Activated naive CD4-positive, alpha-beta T cell treated with anti-CD3 and anti-CD28 coated beads for 36 hours (primary cell): ENCODE results near the gene MAN1C1. TPM values are rescaled to one million over a fixed set of nuclear protein-coding genes. Genes with fewer than 3 reads are reported as not detected.

Source experiments
- CTCF ChIA-PET: fragments of 350-600 bp; sonication (Branson Sonifier 250); formaldehyde crosslinking; loops from one replicate; lab custom pipeline; 2021; ENCODE audit warnings: antibody characterized with exemption; lab: Charles Lee
- DNase-seq: peaks from one replicate; pipeline ENCODE4 v3.0.0-alpha.2; 2020
- H3K27ac Mint-ChIP-seq: one replicate; pipeline ENCODE4 v1.8.0; 2021; ENCODE audit warnings: mild to moderate bottlenecking, mixed read lengths
- H3K27me3 Mint-ChIP-seq: one replicate; pipeline ENCODE4 v1.8.0; 2021; ENCODE audit warnings: low read depth, mixed read lengths
- H3K36me3 Mint-ChIP-seq: one replicate; pipeline ENCODE4 v1.8.0; 2021; ENCODE audit warnings: low read depth, mixed read lengths
- H3K4me1 Mint-ChIP-seq: one replicate; pipeline ENCODE4 v1.8.0; 2021; ENCODE audit warnings: low read depth, mixed read lengths
- H3K4me3 Mint-ChIP-seq: one replicate; pipeline ENCODE4 v1.8.0; 2021; ENCODE audit warnings: mild to moderate bottlenecking, moderate library complexity, mixed read lengths
- H3K9me3 Mint-ChIP-seq: one replicate; pipeline ENCODE4 v1.8.0; 2021; ENCODE audit warnings: mixed read lengths
- intact Hi-C: fragments of 100-400 bp; cut with micrococcal nuclease; formaldehyde crosslinking; loops from one replicate; pipeline ENCODE4 v1.15.1; 2023
- total RNA-seq, 2 experiments: library from RNA; stranded (reverse); gene quantifications; one replicate each; pipeline ENCODE4 v1.2.3, GENCODE V29; 2021

MAN1C1 gene
- total RNA-seq, 2 experiments from 2014 or later, result 4.9 to 6.3 TPM

DNA sequence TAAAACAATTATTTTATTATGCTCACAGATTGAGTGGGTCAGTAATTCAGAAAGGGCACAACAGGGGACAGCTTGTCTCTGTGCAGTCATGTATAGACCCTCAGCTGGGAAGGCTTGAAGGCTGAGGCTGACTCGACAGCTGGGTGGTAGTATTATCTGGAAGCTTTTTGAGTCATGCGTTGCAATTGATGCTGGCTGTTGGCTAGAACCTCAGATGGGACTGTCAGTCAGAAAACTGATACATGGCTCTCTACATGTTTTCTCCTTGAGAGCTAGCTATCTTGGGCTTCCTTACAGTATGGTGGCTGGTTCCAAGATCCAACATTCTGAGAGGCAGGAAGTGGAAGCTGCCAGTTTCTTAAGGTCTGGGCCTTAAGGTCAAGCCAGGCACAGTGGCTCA, 121.9 kb downstream of the MAN1C1 start:
- CTCF ChIA-PET, result interaction anchor here (0.8 to 1.4 kb wide), 2 partner anchors 130 to 256 kb away, joined by 3 read pairs; no protein-coding TSS in a partner anchor
- intact Hi-C loops, result no loop called here
- no peak for DNase-seq
- Mint-ChIP-seq H3K27ac (no peak overlapping the region), H3K9me3 (peaks cover 3% of the 10 kb centered on the region), H3K36me3 (peaks cover 4% of the 10 kb centered on the region), H3K4me1 (peaks cover 47% of the 10 kb centered on the region), H3K27me3 (no peaks in the 10 kb centered on the region), H3K4me3 (no peak overlapping the region)

DNA sequence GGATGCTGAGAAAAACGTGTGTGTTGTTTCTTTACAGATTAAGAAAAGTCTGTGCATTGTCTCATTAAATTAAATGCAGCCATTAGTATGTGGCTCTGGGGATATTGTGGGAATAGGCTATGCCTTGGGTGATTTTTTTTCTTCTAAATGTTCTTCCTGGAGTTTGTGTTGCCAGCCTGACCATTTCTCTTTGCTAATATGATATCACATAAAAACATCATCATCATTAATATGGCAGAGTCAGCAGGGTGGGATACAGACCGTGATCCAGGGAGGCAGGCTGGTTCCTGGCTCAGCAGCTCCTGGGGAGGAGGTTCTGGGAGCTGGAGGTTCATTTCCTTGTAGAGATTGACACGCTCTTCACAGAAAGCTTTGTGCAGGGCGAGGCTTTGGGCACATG, 122.8 kb downstream of the MAN1C1 start:
- peaks cover 4% of the 10 kb centered on the region for H3K36me3 Mint-ChIP-seq
- intact Hi-C loops, result no loop called here

DNA sequence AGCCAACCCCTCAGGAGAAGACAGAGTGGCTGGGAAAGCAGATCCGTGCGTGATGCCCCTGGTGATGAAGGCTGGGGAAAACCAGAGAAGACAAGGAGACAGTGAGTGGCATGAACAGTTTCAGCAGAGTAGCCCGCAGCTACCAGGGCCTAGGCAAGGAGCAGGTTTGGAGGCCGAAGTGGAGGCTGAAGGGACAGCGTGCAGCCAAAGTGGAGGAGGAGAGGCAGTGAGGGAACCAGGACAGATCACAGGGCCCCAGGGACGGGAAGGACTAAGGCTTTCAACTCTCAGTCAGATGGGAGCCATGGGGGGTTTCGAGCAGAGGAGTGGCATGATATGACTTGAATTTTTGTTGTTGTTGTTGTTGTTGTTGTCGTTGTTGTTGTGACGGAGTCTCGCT, 123.5 kb downstream of the MAN1C1 start:
- Mint-ChIP-seq H3K9me3 (peaks cover 3% of the 10 kb centered on the region), H3K36me3 (peaks cover 4% of the 10 kb centered on the region), H3K27ac (no peak overlapping the region), H3K27me3 (no peaks in the 10 kb centered on the region), H3K4me3 (no peak overlapping the region), H3K4me1 (peaks cover 45% of the 10 kb centered on the region)
- no peak for DNase-seq
- CTCF ChIA-PET, result interaction anchor here (1.4 kb wide), 1 partner anchor 131 kb away, joined by 3 read pairs; no protein-coding TSS in a partner anchor
- intact Hi-C loops, result no loop called here

More for the DNA sequence above, 122.8 kb downstream of the MAN1C1 start:
- H3K4me3 Mint-ChIP-seq, result no peak overlapping the region
- no peaks in the 10 kb centered on the region for H3K27me3 Mint-ChIP-seq
- peaks cover 3% of the 10 kb centered on the region for H3K9me3 Mint-ChIP-seq
- DNase-seq, result no peak
- H3K27ac Mint-ChIP-seq, result no peak overlapping the region
- H3K4me1 Mint-ChIP-seq, result peaks cover 47% of the 10 kb centered on the region
- CTCF ChIA-PET, result interaction anchor here (0.6 to 1.4 kb wide), 2 partner anchors 46 to 131 kb away, joined by 3 to 4 read pairs; no protein-coding TSS in a partner anchor

DNA sequence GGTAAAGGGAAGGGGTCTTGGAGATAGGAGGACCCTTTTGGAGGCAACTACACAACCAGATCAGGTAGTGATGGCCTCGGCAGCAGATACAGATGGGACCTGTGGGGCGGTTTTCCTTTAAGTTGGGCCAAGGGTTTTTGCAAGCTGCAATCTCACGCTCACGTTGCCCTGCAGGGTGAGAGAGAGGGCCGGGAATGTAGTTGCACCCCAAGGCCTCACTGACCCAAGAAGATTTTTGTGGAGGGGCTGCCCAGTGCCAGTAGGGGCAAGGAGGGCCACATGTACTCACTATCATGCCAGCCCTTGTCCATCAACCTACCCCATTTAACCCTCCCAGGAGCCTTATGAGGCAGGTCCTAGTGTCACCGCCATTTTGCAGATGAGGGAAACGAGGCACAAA, 125.7 kb downstream of the MAN1C1 start:
- H3K27ac Mint-ChIP-seq, result no peak overlapping the region

DNA sequence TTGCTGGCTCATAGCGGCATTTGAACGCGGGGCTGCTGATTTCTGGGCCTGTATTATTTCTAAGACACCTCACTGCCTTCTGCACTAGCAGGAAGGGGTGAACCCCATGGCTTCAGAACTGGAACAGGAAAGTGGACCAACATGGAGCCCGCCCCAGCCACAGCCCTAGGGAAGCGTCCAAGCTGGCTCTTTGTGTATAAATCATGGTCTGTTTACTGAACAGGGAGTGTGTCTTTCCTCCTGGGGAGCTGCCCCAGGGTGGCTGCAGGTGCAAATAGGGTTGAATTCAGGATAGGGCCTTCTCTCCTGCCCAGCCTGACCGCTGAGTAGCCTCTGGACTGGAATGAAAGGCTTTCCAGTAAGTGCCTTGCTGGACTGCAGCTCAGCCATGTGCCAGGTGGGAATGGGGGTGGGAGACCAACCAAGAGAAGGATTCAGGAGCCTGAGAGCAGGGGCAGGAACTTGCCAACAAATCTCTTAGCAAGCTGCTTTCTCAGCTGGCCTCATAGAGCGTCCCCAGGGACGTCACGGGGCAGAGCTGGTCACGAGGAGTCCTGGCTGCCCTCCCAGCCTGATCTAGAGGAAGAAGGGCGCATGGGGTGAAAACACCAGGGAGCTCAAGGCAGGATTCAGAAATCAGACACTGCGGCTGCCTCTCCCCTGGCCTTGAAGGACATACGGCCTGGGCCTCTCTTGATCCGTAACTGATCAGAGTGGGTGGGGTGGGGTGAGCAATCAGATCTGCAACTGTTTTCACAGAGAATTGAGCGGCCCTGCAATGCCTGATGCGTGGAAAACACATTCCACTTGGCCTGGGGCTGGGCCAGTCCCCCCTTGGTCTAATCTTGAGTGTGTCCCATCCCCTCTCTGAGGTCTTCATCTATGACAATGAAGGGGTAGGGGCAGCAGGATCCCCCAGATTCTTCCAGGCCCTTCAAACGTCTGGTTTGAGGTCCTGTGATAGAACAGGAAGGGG, 126.9 kb downstream of the MAN1C1 start:
- intact Hi-C loops, result loop anchor here (1.0 kb wide), 1 partner anchor 135 kb away; no protein-coding TSS in a partner anchor
- Mint-ChIP-seq H3K27ac (no peak overlapping the region), H3K9me3 (peaks cover under 1% of the 10 kb centered on the region), H3K27me3 (no peaks in the 10 kb centered on the region), H3K4me3 (no peak overlapping the region), H3K4me1 (peaks cover 24% of the 10 kb centered on the region), H3K36me3 (peaks cover 2% of the 10 kb centered on the region)
- DNase-seq, result no peak
- CTCF ChIA-PET, result interaction anchor here (1.1 kb wide), 1 partner anchor 22 kb away, joined by 3 read pairs; no protein-coding TSS in a partner anchor

More for the DNA sequence above, 125.7 kb downstream of the MAN1C1 start:
- intact Hi-C loops, result no loop called here
- CTCF ChIA-PET, result interaction anchor here (0.5 kb wide), 1 partner anchor 1738 kb away, joined by 3 read pairs; no protein-coding TSS in a partner anchor
- Mint-ChIP-seq H3K4me1 (peaks cover 28% of the 10 kb centered on the region), H3K9me3 (peaks cover 3% of the 10 kb centered on the region), H3K4me3 (no peak overlapping the region), H3K27me3 (no peaks in the 10 kb centered on the region), H3K36me3 (peaks cover 4% of the 10 kb centered on the region)
- no peak for DNase-seq

DNA sequence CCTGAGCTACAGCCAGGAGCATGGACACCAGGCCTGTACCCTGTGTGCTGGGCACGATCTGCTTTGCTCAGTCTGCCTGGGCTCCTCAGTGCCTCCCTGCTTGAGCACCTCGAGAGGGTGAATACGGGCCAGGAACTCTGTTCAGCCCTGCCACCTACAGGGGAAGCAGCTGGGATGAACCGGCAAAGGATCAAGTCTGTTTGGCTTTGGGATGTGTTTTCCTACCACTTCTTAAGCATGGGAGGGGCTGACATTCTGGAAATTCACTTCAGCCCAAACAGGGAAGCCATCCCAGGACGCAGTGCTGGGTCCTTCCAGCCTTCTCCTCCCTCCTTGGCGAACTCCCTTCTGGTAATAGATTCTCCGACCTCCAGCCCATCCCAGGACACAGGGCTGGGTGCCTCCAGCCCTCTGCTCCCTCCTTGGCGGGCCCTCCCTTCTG, 127.6 kb downstream of the MAN1C1 start:
- H3K4me1 Mint-ChIP-seq, result peaks cover 24% of the 10 kb centered on the region
- CTCF ChIA-PET, result interaction anchor here (0.6 to 1.1 kb wide), 2 partner anchors 23 to 51 kb away, joined by 3 read pairs; no protein-coding TSS in a partner anchor
- peaks cover 2% of the 10 kb centered on the region for H3K36me3 Mint-ChIP-seq
- H3K9me3 Mint-ChIP-seq, result no peaks in the 10 kb centered on the region
- no peak overlapping the region for H3K27ac Mint-ChIP-seq
- peak; percentile 32 for DNase-seq
- H3K4me3 Mint-ChIP-seq, result no peak overlapping the region
- no peaks in the 10 kb centered on the region for H3K27me3 Mint-ChIP-seq
- intact Hi-C loops, result loop anchor here (1.0 kb wide), 1 partner anchor 136 kb away; no protein-coding TSS in a partner anchor

DNA sequence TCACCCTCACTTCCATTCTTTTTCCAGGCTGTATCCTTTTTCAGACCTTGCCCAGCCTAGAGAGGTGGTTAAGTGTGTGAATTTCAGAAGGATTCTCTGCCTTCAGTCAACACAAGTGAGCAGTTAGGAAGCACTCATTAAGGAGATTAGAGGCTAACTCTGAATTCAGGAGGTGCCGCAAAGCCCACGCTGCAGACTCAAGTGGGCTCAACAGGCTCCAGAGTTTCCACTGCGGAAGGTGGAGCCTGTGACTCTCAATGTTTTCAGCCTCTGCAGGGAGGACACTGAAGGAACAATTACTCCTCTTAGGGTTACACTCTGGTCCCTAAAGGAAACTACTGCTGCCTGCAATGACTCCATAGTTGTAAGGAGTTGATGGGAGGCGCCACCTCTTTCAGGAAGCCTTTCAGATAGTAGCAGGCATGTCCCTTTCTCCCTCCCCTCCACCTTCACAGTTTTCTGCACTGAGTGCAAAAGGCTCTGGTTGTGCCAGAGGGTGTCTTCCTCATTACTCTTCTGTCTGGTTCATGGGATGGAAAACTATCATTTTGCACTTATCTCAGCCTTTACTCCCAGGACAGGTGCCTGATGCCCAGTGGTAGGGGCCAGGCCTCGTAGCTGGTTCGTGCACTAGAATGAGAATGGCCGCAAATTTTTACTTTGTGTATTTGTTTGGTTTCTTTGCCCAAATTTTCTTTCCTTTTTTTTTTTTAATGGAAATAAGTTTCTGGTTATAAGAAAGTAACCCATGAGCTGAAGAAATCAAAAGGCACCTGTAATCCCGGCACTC, 128.2 kb downstream of the MAN1C1 start:
- Mint-ChIP-seq H3K27ac (no peak overlapping the region), H3K36me3 (peaks cover 2% of the 10 kb centered on the region), H3K9me3 (no peaks in the 10 kb centered on the region), H3K4me1 (peaks cover 21% of the 10 kb centered on the region), H3K4me3 (no peak overlapping the region), H3K27me3 (no peaks in the 10 kb centered on the region)
- intact Hi-C loops, result loop anchor here (1.0 kb wide), 1 partner anchor 137 kb away; no protein-coding TSS in a partner anchor
- no peak for DNase-seq
- CTCF ChIA-PET, result interaction anchor here (0.6 kb wide), 2 partner anchors 52 to 565 kb away, joined by 3 to 4 read pairs; no protein-coding TSS in a partner anchor

DNA sequence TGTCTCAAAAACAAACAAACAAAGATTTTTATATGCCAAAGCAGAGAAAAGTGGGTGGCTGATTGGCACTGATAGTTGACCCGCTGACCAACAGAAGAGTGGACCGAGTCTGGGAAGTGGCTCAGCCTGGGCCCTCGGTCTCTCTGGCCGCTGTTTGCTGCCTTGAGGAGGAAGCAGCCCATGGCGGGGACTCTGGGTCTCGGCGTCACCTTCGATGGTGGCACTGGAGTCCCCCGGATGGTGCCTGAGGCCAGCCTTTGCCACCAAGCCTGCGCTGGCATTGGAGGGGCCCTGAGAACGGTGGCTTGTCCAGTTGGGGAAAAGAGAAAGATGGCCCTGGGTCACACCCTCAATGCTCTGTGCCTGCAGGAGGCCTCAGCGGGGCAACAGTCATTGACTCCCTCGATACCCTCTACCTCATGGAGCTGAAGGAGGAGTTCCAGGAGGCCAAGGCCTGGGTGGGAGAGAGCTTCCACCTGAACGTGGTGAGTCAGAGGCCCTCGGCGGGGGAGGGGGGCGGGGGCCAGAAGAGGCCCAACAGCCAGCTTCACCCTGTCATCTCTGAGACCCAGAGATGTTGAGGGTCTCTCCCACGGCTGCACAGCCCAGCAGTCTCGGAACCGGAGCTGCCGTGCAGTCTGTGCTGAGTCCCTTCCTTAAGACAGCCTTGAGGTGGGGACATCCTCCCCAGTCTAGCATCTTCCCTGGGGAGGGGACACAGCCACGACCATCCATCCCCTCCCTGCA, 129.9 kb downstream of the MAN1C1 start:
- no peak for DNase-seq
- peaks cover 2% of the 10 kb centered on the region for H3K36me3 Mint-ChIP-seq
- intact Hi-C loops, result no loop called here
- H3K4me1 Mint-ChIP-seq, result peaks cover 16% of the 10 kb centered on the region
- H3K27me3 Mint-ChIP-seq, result no peaks in the 10 kb centered on the region
- H3K27ac Mint-ChIP-seq, result no peak overlapping the region
- CTCF ChIA-PET, result interaction anchor here (0.7 kb wide), 3 partner anchors 22 to 139 kb away, joined by 3 to 7 read pairs (median 3); no protein-coding TSS in a partner anchor
- no peaks in the 10 kb centered on the region for H3K9me3 Mint-ChIP-seq
- no peak overlapping the region for H3K4me3 Mint-ChIP-seq

DNA sequence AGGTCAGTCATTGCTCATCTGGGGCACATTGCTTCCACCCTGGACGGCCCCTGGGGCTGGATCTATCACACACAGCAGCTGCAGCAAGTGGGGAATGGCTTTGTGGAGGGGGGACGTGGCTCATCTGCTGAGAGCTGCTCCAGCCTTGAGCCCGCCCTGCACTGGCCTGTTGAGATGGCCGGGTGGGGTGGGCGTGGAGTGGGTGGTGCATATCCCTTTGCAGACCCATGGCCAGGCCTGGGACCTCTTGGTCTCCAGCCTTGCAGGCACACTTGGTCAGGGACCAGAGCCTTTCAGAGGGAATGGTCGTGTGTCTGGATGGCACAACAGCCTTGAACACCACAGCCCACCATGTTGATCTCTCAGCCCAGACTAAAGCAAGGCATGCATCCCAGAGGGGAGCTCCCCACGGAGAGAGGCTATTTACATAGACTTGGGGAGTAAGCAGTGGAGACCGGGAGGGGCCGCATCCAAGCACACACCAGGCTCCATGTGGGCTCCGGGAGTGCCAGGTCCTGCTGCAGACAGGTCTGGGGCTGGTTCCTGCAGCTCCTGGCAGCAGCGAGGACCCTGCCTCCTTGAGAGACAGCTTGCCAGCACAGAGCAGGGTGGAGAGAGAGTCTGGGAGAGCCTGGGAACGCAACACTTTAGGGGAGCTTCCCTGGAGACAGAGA, 130.6 kb downstream of the MAN1C1 start:
- Mint-ChIP-seq H3K9me3 (no peaks in the 10 kb centered on the region), H3K4me3 (no peak overlapping the region), H3K4me1 (peaks cover 11% of the 10 kb centered on the region), H3K36me3 (no peaks in the 10 kb centered on the region), H3K27me3 (no peaks in the 10 kb centered on the region), H3K27ac (no peak overlapping the region)
- intact Hi-C loops, result no loop called here
- DNase-seq, result no peak
- CTCF ChIA-PET, result interaction anchor here (1.0 kb wide), 1 partner anchor 88 kb away, joined by 3 read pairs; no protein-coding TSS in a partner anchor

DNA sequence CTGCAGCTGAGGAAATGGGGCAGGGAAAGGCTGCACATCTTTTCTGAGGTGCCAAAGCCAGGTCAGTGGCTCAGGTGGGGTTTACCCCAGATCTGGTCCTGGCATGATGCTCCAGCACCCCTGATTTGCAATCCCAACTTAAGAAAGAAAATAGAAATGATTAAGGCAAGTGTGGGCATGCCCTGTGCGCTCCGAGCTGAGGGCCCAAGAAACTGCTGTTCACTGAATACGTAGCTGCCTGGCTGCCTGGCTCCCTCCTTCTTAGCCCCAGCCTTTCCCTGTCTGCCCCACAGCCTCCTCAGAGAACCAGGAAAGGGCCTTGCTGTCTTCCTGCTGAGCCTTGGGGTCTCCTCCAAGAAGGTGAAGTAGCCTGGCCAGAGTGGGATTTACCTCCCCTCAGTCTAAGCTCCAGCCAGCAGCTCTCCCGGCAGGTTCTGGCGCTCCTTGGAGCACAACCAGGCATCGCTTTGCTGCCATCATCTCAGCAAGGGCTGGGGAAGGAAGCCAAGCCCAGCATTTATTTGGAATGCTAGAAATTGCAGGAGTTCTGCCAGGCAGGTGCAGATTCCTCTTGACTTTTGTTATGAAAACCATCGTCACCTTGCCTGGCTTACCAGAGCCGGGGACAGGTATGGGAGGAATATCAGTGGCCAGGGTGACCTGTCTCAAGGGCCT, 132.1 kb downstream of the MAN1C1 start:
- Mint-ChIP-seq H3K36me3 (no peaks in the 10 kb centered on the region), H3K4me3 (no peak overlapping the region), H3K4me1 (peaks cover 16% of the 10 kb centered on the region), H3K9me3 (no peaks in the 10 kb centered on the region), H3K27me3 (no peaks in the 10 kb centered on the region), H3K27ac (peak overlapping the region; percentile 56)
- intact Hi-C loops, result no loop called here
- CTCF ChIA-PET, result interaction anchor here (0.6 kb wide), 1 partner anchor 184 kb away, joined by 3 read pairs; no protein-coding TSS in a partner anchor
- no peak for DNase-seq
